Right lobe of liver (tissue), 4 donors: ENCODE measurements around the gene MAPK4.
"Not testable (repeated sequence)": the region's sequence is repeated elsewhere in the genome, so short reads cannot be mapped to it uniquely, and the experiment has no call there.

Source experiments
- POLR2A ChIP-seq: fragments of 450-650 bp; IDR thresholded peaks from one replicate; pipeline ENCODE4 v1.6.1; 2017; ENCODE audit warnings: antibody characterized with exemption, mild to moderate bottlenecking
- TF ChIP-seq, protein P1 (sequence below), 4 donors: fragments of 200-600 bp in 3 of 4; fragments of 450-650 bp in 1 of 4; IDR thresholded peaks; one replicate each; pipeline versions ENCODE4 v1.5.1 to v1.8.0; 2016 to 2022; ENCODE audit warnings: antibody characterized with exemption in 4 of 4, mild to moderate bottlenecking in 2 of 4
- donor health status: DM: no; HTN: no; CAD: no.
- donor health status: DM: no; HTN: no; CAD: no.
- donor health status: DM: no; HTN: yes; CAD: no.

DNA sequence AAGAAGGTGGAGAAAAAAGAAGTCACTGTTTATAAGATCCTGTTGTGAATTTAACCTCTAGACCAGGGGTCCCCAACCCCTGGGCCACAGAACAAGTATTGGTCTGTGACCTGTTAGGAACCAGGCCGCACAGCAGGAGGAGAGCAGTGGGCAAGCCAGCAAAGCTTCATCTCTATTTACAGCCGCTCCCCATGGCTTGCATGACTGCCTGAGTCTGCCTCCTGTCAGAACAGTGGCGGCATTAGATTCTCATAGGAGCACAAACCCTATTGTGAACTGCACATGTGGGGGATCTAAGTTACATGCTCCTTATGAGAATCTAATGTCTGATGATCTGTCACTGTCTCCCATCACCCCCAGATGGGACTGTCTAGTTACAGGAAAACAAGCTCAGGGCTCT lies 13.3 kb downstream of the MAPK4 start:
- not testable (repeated sequence) for TF ChIP-seq POLR2A
- TF ChIP-seq, protein P1, sequence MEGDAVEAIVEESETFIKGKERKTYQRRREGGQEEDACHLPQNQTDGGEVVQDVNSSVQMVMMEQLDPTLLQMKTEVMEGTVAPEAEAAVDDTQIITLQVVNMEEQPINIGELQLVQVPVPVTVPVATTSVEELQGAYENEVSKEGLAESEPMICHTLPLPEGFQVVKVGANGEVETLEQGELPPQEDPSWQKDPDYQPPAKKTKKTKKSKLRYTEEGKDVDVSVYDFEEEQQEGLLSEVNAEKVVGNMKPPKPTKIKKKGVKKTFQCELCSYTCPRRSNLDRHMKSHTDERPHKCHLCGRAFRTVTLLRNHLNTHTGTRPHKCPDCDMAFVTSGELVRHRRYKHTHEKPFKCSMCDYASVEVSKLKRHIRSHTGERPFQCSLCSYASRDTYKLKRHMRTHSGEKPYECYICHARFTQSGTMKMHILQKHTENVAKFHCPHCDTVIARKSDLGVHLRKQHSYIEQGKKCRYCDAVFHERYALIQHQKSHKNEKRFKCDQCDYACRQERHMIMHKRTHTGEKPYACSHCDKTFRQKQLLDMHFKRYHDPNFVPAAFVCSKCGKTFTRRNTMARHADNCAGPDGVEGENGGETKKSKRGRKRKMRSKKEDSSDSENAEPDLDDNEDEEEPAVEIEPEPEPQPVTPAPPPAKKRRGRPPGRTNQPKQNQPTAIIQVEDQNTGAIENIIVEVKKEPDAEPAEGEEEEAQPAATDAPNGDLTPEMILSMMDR (IDR thresholded peaks at IDR 0.05), result not testable (repeated sequence)
